Panc1 (cell line): Measurements from ENCODE around the gene SAMD4A. TPM values are rescaled to one million over a fixed set of nuclear protein-coding genes. Genes with fewer than 3 reads are reported as not detected.

Source experiments
- ATAC-seq: fragments of 200-7000 bp; cut with Tn5 transposase; 2 replicates; pipeline ENCODE4 v1.9.1; 2020; ENCODE audit warnings: mild to moderate bottlenecking, moderate library complexity
- BruUV-seq: library from RNA; stranded (reverse); fragments of 400-500 nt; replicated peaks from 2 replicates; lab custom pipeline; 2021; lab: Mats Ljungman, UMichigan
- CTCF ChIA-PET: fragments of 300-600 bp; sonication (Branson Sonifier 250); formaldehyde crosslinking; loops from one replicate; lab custom pipeline; 2022; ENCODE audit warnings: antibody characterized with exemption; lab: Charles Lee
- POLR2A ChIA-PET: fragments of 300-600 bp; sonication (Branson Sonifier 250); formaldehyde crosslinking; loops from one replicate; lab custom pipeline; 2022; ENCODE audit warnings: antibody characterized with exemption; lab: Charles Lee
- DNase-seq: peaks from one replicate; pipeline ENCODE4 v3.0.0-alpha.2; 2010; ENCODE audit warnings: low read depth, low spot score
- H3K27ac ChIP-seq: 2 replicates; pipeline ENCODE4 v1.5.1; 2011; ENCODE audit warnings: mild to moderate bottlenecking, low read length, inconsistent platforms
- H3K27me3 ChIP-seq: fragments of 200-500 bp; sonication (Bioruptor generic); 2 replicates; pipeline ENCODE4 v1.6.0; 2014; ENCODE audit warnings: low read length, inconsistent platforms; ENCODE audit not compliant: control insufficient read depth, insufficient read depth
- H3K36me3 ChIP-seq: fragments of 200-500 bp; sonication (Bioruptor generic); 2 replicates; pipeline ENCODE4 v1.5.1; 2014; ENCODE audit warnings: inconsistent platforms, mild to moderate bottlenecking, low read length, moderate library complexity; ENCODE audit not compliant: control insufficient read depth, insufficient read depth
- H3K4me1 ChIP-seq: 2 replicates; pipeline ENCODE4 v1.5.1; 2011; ENCODE audit warnings: inconsistent platforms, mild to moderate bottlenecking, low read length, moderate library complexity; ENCODE audit not compliant: control insufficient read depth, insufficient read depth
- H3K4me3 ChIP-seq, 2 experiments: 2 replicates each; pipeline ENCODE4 v1.5.1; 2011 to 2012; ENCODE audit warnings: low read depth in 2 of 2, low read length in 2 of 2, mild to moderate bottlenecking in 2 of 2, inconsistent platforms in 1 of 2, moderate library complexity in 1 of 2
- H3K9me3 ChIP-seq: fragments of 200-500 bp; sonication (Bioruptor generic); 2 replicates; pipeline ENCODE4 v1.5.1; 2014; ENCODE audit warnings: low read depth, mild to moderate bottlenecking, inconsistent platforms, low read length, moderate library complexity; ENCODE audit not compliant: control insufficient read depth, insufficient read depth
- POLR2AphosphoS5 ChIP-seq: IDR thresholded peaks from 2 replicates; pipeline ENCODE4 v1.6.1; 2012; ENCODE audit warnings: mild to moderate bottlenecking, low read depth, low read length, moderate library complexity
- SIN3A ChIP-seq: IDR thresholded peaks from 2 replicates; pipeline ENCODE4 v1.6.1; 2012; ENCODE audit warnings: low read depth, mild to moderate bottlenecking, low read length, moderate library complexity, borderline replicate concordance; ENCODE audit not compliant: insufficient read depth
- TCF7L2 ChIP-seq: IDR thresholded peaks from 2 replicates; pipeline ENCODE4 v1.6.1; 2011; ENCODE audit warnings: mild to moderate bottlenecking, low read depth, low read length, inconsistent platforms
- in situ Hi-C: cut with HindIII; loops from 2 replicates; pipeline ENCODE4 v1.10.0; 2016; ENCODE audit warnings: low sequenced_read_pairs, low pct_unique_long_range_greater_than_20kb
- intact Hi-C: fragments of 100-400 bp; cut with micrococcal nuclease; formaldehyde crosslinking; loops from one replicate; pipeline ENCODE4 v1.10.0; 2022; ENCODE audit not compliant: unreplicated experiment
- total RNA-seq: library from RNA; stranded (reverse); gene quantifications from one replicate; pipeline ENCODE4 v1.2.1, GENCODE V29; 2021; ENCODE audit not compliant: unreplicated experiment
- TF ChIP-seq, protein P1 (sequence below): fragments of 450-650 bp; IDR thresholded peaks from 2 replicates; pipeline ENCODE4 v1.5.1; 2017; ENCODE audit warnings: mild to moderate bottlenecking
- TF ChIP-seq, protein P2 (sequence below), 2 experiments: IDR thresholded peaks; 2 replicates each; pipeline ENCODE4 v1.6.1; 2011 to 2012; ENCODE audit warnings: low read depth in 2 of 2, control low read depth in 1 of 2, low read length in 1 of 2, mild to moderate bottlenecking in 1 of 2, moderate library complexity in 1 of 2; ENCODE audit not compliant: insufficient read depth in 1 of 2

The SAMD4A gene
- total RNA-seq, 1 experiment from 2014 or later: 15.2 TPM

DNA sequence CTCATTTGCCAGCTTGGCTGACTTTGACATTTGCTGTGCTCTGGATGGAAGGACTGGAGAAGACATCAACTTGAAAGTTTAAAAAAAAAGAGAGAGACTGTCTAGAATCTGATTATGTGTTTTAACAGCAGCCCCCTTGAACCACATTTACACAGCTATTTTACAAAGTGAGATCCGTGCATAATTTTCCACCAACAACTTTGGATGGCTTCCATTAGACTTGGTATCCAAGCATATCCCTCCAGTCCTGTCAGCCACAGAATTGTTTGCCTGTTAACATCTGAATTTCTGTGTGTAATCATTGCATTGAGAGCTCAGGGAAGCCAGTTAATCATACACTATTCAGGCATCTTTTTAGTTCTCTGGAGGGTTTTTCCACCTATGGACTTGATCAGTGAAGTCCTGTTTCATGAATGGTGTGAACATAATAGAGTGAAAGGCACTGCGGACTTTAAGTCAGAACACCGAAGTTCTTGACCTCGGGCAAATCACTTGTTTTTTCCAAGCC lies 93.7 kb downstream of the SAMD4A start:
- no peak overlapping the region for H3K27ac ChIP-seq
- ATAC-seq (no peak), DNase-seq (no peak)
- H3K9me3 ChIP-seq: no peaks in the 10 kb centered on the region
- no peak overlapping the region for H3K4me3 ChIP-seq
- no peaks in the 10 kb centered on the region for H3K27me3 ChIP-seq
- ChIA-PET POLR2A (no interaction called here), CTCF (no interaction called here)
- H3K36me3 ChIP-seq: no peaks in the 10 kb centered on the region
- BruUV-seq: no TSS peak
- in situ Hi-C loops (no loop called here), intact Hi-C loops (no loop called here)
- peaks cover 12% of the 10 kb centered on the region for H3K4me1 ChIP-seq
- TF ChIP-seq, protein P1, sequence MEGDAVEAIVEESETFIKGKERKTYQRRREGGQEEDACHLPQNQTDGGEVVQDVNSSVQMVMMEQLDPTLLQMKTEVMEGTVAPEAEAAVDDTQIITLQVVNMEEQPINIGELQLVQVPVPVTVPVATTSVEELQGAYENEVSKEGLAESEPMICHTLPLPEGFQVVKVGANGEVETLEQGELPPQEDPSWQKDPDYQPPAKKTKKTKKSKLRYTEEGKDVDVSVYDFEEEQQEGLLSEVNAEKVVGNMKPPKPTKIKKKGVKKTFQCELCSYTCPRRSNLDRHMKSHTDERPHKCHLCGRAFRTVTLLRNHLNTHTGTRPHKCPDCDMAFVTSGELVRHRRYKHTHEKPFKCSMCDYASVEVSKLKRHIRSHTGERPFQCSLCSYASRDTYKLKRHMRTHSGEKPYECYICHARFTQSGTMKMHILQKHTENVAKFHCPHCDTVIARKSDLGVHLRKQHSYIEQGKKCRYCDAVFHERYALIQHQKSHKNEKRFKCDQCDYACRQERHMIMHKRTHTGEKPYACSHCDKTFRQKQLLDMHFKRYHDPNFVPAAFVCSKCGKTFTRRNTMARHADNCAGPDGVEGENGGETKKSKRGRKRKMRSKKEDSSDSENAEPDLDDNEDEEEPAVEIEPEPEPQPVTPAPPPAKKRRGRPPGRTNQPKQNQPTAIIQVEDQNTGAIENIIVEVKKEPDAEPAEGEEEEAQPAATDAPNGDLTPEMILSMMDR: no peak
- TF ChIP-seq SIN3A: no peak
- TF ChIP-seq POLR2AphosphoS5: no peak
- no peak for TF ChIP-seq TCF7L2
- TF ChIP-seq, protein P2, sequence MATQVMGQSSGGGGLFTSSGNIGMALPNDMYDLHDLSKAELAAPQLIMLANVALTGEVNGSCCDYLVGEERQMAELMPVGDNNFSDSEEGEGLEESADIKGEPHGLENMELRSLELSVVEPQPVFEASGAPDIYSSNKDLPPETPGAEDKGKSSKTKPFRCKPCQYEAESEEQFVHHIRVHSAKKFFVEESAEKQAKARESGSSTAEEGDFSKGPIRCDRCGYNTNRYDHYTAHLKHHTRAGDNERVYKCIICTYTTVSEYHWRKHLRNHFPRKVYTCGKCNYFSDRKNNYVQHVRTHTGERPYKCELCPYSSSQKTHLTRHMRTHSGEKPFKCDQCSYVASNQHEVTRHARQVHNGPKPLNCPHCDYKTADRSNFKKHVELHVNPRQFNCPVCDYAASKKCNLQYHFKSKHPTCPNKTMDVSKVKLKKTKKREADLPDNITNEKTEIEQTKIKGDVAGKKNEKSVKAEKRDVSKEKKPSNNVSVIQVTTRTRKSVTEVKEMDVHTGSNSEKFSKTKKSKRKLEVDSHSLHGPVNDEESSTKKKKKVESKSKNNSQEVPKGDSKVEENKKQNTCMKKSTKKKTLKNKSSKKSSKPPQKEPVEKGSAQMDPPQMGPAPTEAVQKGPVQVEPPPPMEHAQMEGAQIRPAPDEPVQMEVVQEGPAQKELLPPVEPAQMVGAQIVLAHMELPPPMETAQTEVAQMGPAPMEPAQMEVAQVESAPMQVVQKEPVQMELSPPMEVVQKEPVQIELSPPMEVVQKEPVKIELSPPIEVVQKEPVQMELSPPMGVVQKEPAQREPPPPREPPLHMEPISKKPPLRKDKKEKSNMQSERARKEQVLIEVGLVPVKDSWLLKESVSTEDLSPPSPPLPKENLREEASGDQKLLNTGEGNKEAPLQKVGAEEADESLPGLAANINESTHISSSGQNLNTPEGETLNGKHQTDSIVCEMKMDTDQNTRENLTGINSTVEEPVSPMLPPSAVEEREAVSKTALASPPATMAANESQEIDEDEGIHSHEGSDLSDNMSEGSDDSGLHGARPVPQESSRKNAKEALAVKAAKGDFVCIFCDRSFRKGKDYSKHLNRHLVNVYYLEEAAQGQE (IDR thresholded peaks at IDR 0.05; ENCODE audit: insufficient read depth in 1 of 2, low read depth in 2 of 2, low read length in 1 of 2): no peak

DNA sequence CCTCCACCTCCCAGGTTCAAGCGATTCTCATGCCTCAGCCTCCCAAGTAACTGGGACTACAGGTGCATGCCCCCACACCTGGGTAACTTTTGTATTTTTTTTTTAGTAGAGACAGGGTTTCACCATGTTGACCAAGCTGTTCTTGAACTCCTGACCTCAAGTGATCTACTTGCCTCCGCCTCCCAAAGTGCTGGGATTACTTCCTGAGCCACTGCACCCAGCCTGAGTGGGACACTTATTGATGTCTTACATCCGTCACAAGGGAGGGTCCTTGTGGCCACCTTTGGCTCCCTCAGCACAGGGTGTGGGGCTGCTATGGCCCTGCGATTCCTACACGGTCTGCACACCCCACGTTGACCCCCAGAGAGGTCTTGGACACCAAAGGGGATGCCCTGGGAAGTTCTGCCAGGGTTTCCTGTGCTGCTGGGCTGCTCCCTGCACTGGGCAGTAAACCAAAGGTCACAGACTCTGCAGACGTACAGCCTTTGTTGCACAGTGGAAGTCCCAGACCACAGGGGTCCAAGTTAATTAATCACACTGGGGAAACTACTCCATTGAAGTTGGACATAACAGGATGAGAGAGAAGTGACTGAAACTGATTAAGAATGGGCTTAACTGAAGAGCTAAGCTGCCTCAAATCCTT lies 95.7 kb downstream of the SAMD4A start:
- POLR2A ChIA-PET: interaction anchor here (0.5 to 0.6 kb wide), 2 partner anchors 86 to 1961 kb away, joined by 3 to 4 read pairs; no protein-coding TSS in a partner anchor
- H3K27ac ChIP-seq: no peak overlapping the region
- CTCF ChIA-PET: no interaction called here
- no peaks in the 10 kb centered on the region for H3K36me3 ChIP-seq
- BruUV-seq: no TSS peak
- ATAC-seq (no peak), DNase-seq (no peak)
- in situ Hi-C loops: no loop called here
- intact Hi-C loops: no loop called here
- peaks cover 15% of the 10 kb centered on the region for H3K4me1 ChIP-seq
- H3K27me3 ChIP-seq: no peaks in the 10 kb centered on the region
- TF ChIP-seq TCF7L2 (no peak), POLR2AphosphoS5 (no peak), SIN3A (no peak)
- TF ChIP-seq, protein P2 (IDR thresholded peaks at IDR 0.05; ENCODE audit: insufficient read depth in 1 of 2, low read depth in 2 of 2, low read length in 1 of 2): no peak
- TF ChIP-seq, protein P1: no peak
- H3K9me3 ChIP-seq: no peaks in the 10 kb centered on the region
- H3K4me3 ChIP-seq: no peak overlapping the region
